ENCODE data around the gene EFNA2. TPM values are rescaled to one million over a fixed set of nuclear protein-coding genes. Genes with fewer than 3 reads are reported as not detected.

Gene EFNA2
- 0.65 and 2.3 TPM in 2 replicates for total RNA-seq

DNA sequence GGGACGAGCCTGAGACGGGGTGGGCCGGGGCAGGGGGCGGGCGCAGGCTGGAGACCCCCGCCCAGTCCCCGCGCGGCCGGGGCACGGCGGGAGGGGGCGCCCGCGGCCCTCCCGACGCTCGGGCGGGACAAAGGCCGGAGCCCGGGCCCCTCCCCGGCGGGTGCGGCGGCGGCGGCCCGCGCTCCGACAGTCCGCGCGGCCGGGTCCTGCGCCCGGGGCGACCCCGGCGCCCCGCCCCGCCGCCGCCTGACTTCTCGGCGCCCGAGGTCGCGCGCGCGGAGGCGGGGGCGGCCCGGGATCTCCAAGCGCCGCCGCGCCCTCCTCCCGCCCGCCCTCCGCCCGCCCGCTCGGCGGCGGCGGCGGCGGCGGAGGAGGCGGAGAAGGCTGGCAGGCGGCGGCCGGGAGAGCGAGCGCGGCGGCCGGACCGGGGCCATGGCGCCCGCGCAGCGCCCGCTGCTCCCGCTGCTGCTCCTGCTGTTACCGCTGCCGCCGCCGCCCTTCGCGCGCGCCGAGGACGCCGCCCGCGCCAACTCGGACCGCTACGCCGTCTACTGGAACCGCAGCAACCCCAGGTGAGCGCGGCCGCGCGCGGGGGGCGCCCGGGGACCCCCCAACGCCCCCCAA lies at the start of gene EFNA2:
Gene EFNA2, plus strand, starts transcription at position 137 of the 624 bp plus-strand sequence. Its CDS starts 296 bp downstream, at position 433.

DNA sequence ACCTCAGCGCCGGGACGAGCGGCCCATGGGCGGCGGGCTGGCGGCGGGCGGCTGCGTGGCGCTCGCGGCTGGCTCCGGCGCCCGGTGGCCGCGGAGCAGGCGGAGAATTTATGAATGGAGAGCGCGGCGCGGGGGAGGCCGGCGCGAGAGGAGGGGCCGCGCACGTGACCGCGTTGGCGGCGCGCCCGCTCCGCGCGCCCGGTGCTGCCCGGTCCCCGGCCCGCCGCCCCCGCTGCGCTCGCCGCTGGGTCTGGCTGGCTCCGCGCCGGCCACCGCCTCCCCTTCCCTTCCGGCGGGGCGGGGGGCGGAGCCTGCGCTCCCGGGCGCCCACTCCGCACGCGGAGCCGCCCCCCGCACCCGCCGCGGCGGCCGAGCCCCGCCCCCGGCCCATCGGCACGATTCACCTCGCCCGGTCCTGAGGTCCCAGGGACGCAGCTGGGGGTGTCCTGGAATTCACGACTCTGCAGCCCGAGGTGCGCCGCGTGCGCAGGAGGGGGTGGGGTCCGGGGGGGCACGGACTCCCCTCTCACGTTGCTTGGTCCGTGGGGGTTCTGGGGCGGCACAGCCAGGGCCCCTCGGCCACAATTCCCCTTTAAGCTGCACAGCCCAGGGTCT lies 47.8 kb upstream of the EFNA2 start, which contains the start of gene CBARP:
Gene CBARP, minus strand, starts transcription at position 252 of the 615 bp plus-strand sequence. CDS start 1,905 bp downstream, outside the sequence.

DNA sequence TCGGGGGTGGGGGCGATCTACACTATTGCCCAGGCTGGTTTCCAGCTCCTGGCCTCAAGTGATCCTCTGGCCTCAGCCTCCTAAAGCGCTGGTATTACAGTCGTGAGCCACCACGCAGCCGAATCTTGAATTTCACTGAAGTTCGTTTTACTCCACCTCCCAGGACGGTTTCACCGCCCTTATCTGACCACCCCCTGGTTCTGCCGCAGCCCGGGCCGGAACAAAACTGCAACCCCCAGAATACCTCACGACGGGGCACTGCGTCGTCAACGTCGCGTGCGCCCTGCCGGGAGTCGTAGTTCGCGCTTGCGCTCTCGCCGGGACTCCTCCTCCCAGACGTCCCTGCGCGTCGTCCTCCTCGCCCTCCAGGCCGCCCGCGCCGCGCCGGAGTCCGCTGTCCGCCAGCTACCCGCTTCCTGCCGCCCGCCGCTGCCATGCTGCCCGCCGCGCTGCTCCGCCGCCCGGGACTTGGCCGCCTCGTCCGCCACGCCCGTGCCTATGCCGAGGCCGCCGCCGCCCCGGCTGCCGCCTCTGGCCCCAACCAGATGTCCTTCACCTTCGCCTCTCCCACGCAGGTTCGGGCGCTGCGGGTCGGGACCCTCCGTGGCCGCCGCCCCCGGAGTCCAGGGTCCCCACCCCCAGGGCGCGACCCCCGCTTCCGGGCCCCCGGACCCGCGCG lies 44.1 kb upstream of the EFNA2 start, which contains the start of gene ATP5F1D:
Gene ATP5F1D, plus strand, starts transcription at position 335 of the 679 bp plus-strand sequence. Its CDS starts 100 bp downstream, at position 435.

DNA sequence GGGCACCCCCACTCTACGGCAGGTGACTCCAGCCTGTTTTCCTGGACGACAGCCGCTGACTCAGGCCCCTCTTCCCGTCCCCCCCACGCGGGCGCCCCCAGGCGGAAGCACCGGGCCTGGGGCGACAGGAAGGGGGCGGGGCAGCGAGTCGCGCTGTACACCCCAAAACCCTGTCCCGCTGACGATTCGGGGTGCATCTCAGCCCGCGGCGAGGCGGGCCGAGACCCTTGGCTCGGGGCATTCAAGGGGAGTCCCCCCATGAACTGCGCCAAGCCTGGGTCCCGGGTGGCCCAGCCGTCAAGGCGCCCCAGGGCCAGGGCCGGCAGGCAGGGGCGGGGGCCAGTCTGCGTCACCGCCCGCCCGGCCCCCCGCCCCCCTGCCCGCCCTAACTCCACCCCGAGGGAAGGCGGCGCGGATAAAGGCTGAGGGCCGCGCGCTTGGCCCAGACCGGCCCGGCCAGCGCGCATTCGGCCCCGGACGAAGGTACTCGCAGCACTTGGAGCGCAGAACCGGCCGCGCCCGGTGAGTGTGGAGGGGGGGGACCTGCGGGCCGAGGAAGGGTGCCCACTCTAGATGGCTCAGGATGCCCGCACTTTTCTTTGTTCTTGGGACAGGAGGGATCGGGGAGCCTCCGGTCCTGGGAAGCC lies 37.4 kb upstream of the EFNA2 start, which contains the start of gene MIDN:
Gene MIDN, plus strand, starts transcription at position 445 of the 647 bp plus-strand sequence. CDS start 1,714 bp downstream, outside the sequence.

DNA sequence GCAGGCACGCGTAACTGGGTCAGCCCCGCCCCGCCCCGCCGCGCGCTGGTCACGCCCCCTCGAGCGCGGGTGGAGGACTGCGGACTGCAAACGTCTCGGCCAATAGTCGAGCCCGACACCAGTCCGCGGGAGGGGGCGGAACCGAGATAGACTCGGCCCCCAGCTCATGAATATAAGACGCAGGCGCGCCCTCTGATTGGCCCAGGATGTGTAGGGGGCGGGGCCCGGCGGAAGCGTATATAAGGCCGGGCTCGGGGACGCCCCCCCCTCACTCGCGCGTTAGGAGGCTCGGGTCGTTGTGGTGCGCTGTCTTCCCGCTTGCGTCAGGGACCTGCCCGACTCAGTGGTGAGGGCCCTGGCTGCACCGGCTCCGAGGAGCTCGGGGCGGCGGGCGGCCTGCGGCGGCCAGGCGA lies 16.6 kb upstream of the EFNA2 start, which contains the start of gene CIRBP:
Gene CIRBP, plus strand, starts transcription at position 268 of the 413 bp plus-strand sequence. CDS start 1,602 bp downstream, outside the sequence.

DNA sequence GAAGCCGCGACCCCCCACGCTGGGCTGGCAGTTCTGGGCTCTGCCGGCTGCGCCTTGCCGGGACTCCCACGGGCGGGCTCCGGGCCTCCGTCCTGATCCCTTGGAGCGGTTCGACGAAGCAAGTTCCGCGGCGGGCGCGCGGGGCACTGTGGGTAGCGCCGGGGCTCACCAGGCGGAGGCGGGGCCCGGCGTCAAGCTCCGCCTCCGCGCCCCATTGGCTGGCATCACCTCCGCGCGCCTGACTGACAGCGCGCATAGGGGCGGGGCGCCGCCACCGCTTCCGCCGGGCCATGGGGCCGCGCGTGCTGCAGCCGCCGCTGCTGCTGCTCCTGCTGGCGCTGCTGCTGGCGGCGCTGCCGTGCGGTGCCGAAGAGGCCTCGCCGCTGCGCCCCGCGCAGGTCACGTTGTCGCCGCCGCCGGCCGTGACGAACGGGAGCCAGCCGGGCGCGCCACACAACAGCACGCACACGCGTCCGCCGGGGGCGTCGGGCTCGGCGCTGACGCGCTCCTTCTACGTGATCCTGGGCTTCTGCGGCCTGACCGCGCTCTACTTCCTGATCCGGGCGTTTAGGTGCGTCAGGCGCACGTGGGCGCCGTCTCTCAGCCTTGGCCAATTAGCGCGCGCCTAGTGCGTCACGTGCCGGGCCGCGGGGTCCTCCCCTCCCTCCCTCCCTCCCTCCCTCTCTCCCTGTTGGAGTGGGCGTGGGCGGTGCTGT lies 10.3 kb upstream of the EFNA2 start, which contains the start of gene FAM174C:
Gene FAM174C, plus strand, starts transcription at position 271 of the 716 bp plus-strand sequence. Its CDS starts 20 bp downstream, at position 291.

Other genes with a start within 250 kb of the EFNA2 start
- 25.1 and 37.0 TPM in 2 replicates for gene ABCA7, start 245.8 kb upstream of the EFNA2 start, total RNA-seq
- 3.1 and 4.8 TPM in 2 replicates for gene ARHGAP45, start 218.7 kb upstream of the EFNA2 start, total RNA-seq
- 264 and 284 TPM in 2 replicates for gene POLR2E, start 190.5 kb upstream of the EFNA2 start, total RNA-seq
- gene GPX4, start 181.9 kb upstream of the EFNA2 start, total RNA-seq = 420 and 659 TPM in 2 replicates
- gene SBNO2, start 111.6 kb upstream of the EFNA2 start, total RNA-seq = 48.6 and 75.7 TPM in 2 replicates
- 84.1 and 84.6 TPM in 2 replicates for gene STK11, start 80.1 kb upstream of the EFNA2 start, total RNA-seq
- gene CBARP, start 47.9 kb upstream of the EFNA2 start, total RNA-seq = 5.1 and 6.1 TPM in 2 replicates
- gene ATP5F1D, start 44.1 kb upstream of the EFNA2 start, total RNA-seq = 145 and 173 TPM in 2 replicates
- gene MIDN, start 37.3 kb upstream of the EFNA2 start, total RNA-seq = 47.1 and 61.0 TPM in 2 replicates
- gene CIRBP, start 16.5 kb upstream of the EFNA2 start, total RNA-seq = 119 and 190 TPM in 2 replicates
- gene FAM174C, start 10.3 kb upstream of the EFNA2 start, total RNA-seq = 92.3 and 109 TPM in 2 replicates
- gene NDUFS7, start 98.0 kb downstream of the EFNA2 start, total RNA-seq = 172 and 183 TPM in 2 replicates
- 21.5 and 44.2 TPM in 2 replicates for gene GAMT, start 115.7 kb downstream of the EFNA2 start, total RNA-seq
- 71.4 and 138 TPM in 2 replicates for gene DAZAP1, start 121.7 kb downstream of the EFNA2 start, total RNA-seq
- 1,692 and 1,880 TPM in 2 replicates for gene RPS15, start 152.5 kb downstream of the EFNA2 start, total RNA-seq
- 0.98 and 1.0 TPM in 2 replicates for gene APC2, start 164.2 kb downstream of the EFNA2 start, total RNA-seq
- gene C19orf25, start 193.3 kb downstream of the EFNA2 start, total RNA-seq = 26.1 and 55.5 TPM in 2 replicates
- 3.9 and 10.8 TPM in 2 replicates for gene PCSK4, start 204.5 kb downstream of the EFNA2 start, total RNA-seq
- gene REEP6, start 205.3 kb downstream of the EFNA2 start, total RNA-seq = 5.2 and 7.6 TPM in 2 replicates
- gene ADAMTSL5, start 227.1 kb downstream of the EFNA2 start, total RNA-seq = 0.65 and 4.4 TPM in 2 replicates
- 0.13 TPM in 1 of 2 replicates, not detected in the other for gene PLK5, start 238.2 kb downstream of the EFNA2 start, total RNA-seq

Data from mesangial cell (primary cell).